Measurements from ENCODE around the gene IFT80. TPM values are rescaled to one million over a fixed set of nuclear protein-coding genes. Genes with fewer than 3 reads are reported as not detected.

IFT80 gene
- total RNA-seq, 4 donors from 2014 or later = 5.5 to 11.9 (median 9.7) TPM

- no peak for DNase-seq (ENCODE audit: extremely low spot score)
- H3K4me3 ChIP-seq = no peak overlapping the region
- H3K4me1 ChIP-seq = no peaks in the 10 kb centered on the region
- no peak overlapping the region for H3K27ac ChIP-seq (replicated peaks in 1 of 4)
- 94% methylated on average over 3 of the region's 3 CpGs for WGBS
- TF ChIP-seq POLR2A (IDR thresholded peaks at IDR 0.05; ENCODE audit: low read depth) (no peak), EP300 (IDR thresholded peaks at IDR 0.05) (no peak), POLR2AphosphoS5 (IDR thresholded peaks at IDR 0.05) (no peak), CTCF (IDR thresholded peaks at IDR 0.05) (no peak)
- no peaks in the 10 kb centered on the region for H3K27me3 ChIP-seq
- intact Hi-C loops (cut with DNase I) = no loop called here
- peaks cover 5 to 51% (median 14%) of the 10 kb centered on the region in 4 donors for H3K36me3 ChIP-seq
- no peaks in the 10 kb centered on the region for H3K9me3 ChIP-seq
Measured at GRCh38 chr3:160278210-160278609, 120.8 kb downstream of the IFT80 start.

- Histone ChIP-seq H3K36me3 (peaks cover 0 to 12% (median 0%) of the 10 kb centered on the region in 4 donors), H3K9me3 (no peaks in the 10 kb centered on the region), H3K27me3 (no peaks in the 10 kb centered on the region), H3K27ac (replicated peaks in 1 of 4) (no peak overlapping the region), H3K4me1 (no peaks in the 10 kb centered on the region), H3K4me3 (no peak overlapping the region)
- DNase-seq (ENCODE audit: extremely low spot score) = no peak
- no peak for TF ChIP-seq POLR2A (IDR thresholded peaks at IDR 0.05; ENCODE audit: low read depth)
- TF ChIP-seq POLR2AphosphoS5 (IDR thresholded peaks at IDR 0.05) = no peak
- no peak for TF ChIP-seq EP300 (IDR thresholded peaks at IDR 0.05)
- TF ChIP-seq CTCF (IDR thresholded peaks at IDR 0.05) = no peak
- intact Hi-C loops (cut with DNase I) = no loop called here
- 97% methylated on average over 2 of the region's 2 CpGs for WGBS
Measured at GRCh38 chr3:160265088-160265487, 133.9 kb downstream of the IFT80 start.

- TF ChIP-seq POLR2A (IDR thresholded peaks at IDR 0.05; ENCODE audit: low read depth) (no peak), POLR2AphosphoS5 (IDR thresholded peaks at IDR 0.05) (no peak), EP300 (IDR thresholded peaks at IDR 0.05) (no peak), CTCF (IDR thresholded peaks at IDR 0.05) (no peak)
- Histone ChIP-seq H3K36me3 (peaks cover 0 to 5% (median 0%) of the 10 kb centered on the region in 4 donors), H3K9me3 (no peaks in the 10 kb centered on the region), H3K4me1 (peaks cover 0 to 7% (median 3%) of the 10 kb centered on the region in 4 donors), H3K27ac (replicated peaks in 1 of 4) (no peak overlapping the region), H3K27me3 (no peaks in the 10 kb centered on the region), H3K4me3 (peak overlapping the region in 1 of 4 donors; percentile 34)
- DNase-seq (ENCODE audit: extremely low spot score) = no peak
- 72% methylated on average over 7 of the region's 7 CpGs for WGBS
- intact Hi-C loops (cut with DNase I) = no loop called here
Measured at GRCh38 chr3:160260587-160261270, 138.3 kb downstream of the IFT80 start.

GRCh38 chr3:160259589-160259988, 139.4 kb downstream of the IFT80 start:
- Histone ChIP-seq H3K9me3 (no peaks in the 10 kb centered on the region), H3K36me3 (peaks cover 0 to 5% (median 0%) of the 10 kb centered on the region in 4 donors), H3K4me1 (peaks cover 0 to 7% (median 3%) of the 10 kb centered on the region in 4 donors), H3K4me3 (no peak overlapping the region), H3K27me3 (no peaks in the 10 kb centered on the region), H3K27ac (replicated peaks in 1 of 4) (no peak overlapping the region)
- TF ChIP-seq POLR2A (IDR thresholded peaks at IDR 0.05; ENCODE audit: low read depth) (no peak), EP300 (IDR thresholded peaks at IDR 0.05) (no peak), POLR2AphosphoS5 (IDR thresholded peaks at IDR 0.05) (no peak), CTCF (IDR thresholded peaks at IDR 0.05) (no peak)
- intact Hi-C loops (cut with DNase I) = no loop called here
- DNase-seq (ENCODE audit: extremely low spot score) = no peak
- WGBS = 76% methylated on average over 1 of the region's 1 CpG
